HAP-1 (cell line): Measurements from ENCODE around the gene STK17A.
"Not testable (repeated sequence)": the region's sequence is repeated elsewhere in the genome, so short reads cannot be mapped to it uniquely, and the experiment has no call there.

ENCODE experiments used
- DNase-seq, 2 experiments: peaks; one replicate each; pipeline ENCODE4 v3.0.0-alpha.2; 2016 to 2020; ENCODE audit warnings: low spot score in 2 of 2
- H3K27me3 ChIP-seq: fragments of 250-450 bp; sonication (Bioruptor Pico); 2 replicates; pipeline ENCODE4 v1.5.1; 2020; ENCODE audit warnings: low read depth, mild to moderate bottlenecking, moderate library complexity
- H3K36me3 ChIP-seq: fragments of 250-450 bp; sonication (Bioruptor Pico); replicated peaks from 2 replicates; pipeline ENCODE4 v1.5.1; 2020; ENCODE audit warnings: mild to moderate bottlenecking
- H3K4me1 ChIP-seq: fragments of 250-450 bp; sonication (Bioruptor Pico); 2 replicates; pipeline ENCODE4 v1.5.1; 2020; ENCODE audit warnings: mild to moderate bottlenecking
- H3K4me3 ChIP-seq: fragments of 250-450 bp; sonication (Bioruptor Pico); 2 replicates; pipeline ENCODE4 v1.5.1; 2020; ENCODE audit warnings: mild to moderate bottlenecking, moderate library complexity
- H3K9me3 ChIP-seq: fragments of 250-450 bp; sonication (Bioruptor Pico); 2 replicates; pipeline ENCODE4 v1.5.1; 2020; ENCODE audit warnings: mild to moderate bottlenecking, moderate library complexity
- in situ Hi-C: fragments of 300-500 bp; cut with MboI; formaldehyde crosslinking; loops from 3 replicates; pipeline ENCODE4 v1.14.3; 2020; ENCODE audit warnings: low sequenced_read_pairs, inconsistent platforms, mixed read lengths

The STK17A gene

DNA sequence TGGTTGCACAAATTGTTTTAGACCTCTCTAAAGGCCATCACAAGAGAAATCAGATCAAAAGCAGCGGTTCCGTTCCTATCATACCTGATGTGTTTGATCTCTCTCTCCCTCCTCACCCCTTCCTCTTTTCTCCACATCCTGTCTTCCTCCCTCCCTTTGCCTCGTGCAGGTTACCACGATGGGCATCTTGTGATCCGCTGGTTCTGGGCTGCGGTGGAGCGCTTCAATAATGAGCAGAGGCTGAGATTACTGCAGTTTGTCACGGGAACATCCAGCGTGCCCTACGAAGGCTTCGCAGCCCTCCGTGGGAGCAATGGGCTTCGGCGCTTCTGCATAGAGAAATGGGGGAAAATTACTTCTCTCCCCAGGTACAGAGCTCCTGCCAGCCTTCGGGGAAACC is 28.5 kb upstream of the STK17A start:
- in situ Hi-C loops = no loop called here
- no peak for DNase-seq
- Histone ChIP-seq H3K9me3 (no peaks in the 10 kb centered on the region), H3K4me1 (no peaks in the 10 kb centered on the region), H3K4me3 (no peak overlapping the region), H3K36me3 (no peaks in the 10 kb centered on the region), H3K27me3 (peaks cover 9% of the 10 kb centered on the region)

DNA sequence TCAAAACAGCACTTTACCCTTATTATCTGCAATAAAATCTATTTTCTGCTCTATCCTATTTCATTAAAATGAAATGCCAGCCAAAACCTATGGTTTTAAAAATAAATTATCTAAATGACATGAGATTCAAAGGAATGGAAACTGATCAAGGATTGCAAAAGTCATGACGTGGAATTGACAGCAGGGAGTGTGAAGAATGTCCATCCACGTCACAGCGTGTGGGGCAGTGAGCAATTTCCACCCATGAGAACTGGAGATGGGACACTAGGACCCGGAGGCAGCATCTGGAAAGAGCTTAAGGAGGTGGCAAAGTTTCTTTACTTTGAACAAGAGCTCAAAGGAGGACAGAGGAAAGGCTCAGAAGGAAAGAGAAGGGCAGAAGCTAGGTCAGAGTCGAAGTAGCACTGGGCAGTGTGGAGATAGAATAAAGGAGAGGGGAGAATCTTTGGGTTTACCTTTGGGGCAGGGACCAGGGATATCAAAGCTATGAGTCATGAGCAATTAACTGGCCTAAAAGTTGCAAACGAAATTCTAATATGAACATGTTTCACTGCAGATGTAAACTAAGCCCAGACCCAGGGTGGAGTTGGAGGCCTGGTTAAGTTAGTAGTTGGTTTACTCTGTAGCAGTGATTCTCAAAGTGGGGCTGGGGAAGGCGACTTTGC is 24.9 kb upstream of the STK17A start:
- in situ Hi-C loops = no loop called here
- no peaks in the 10 kb centered on the region for H3K9me3 ChIP-seq
- H3K27me3 ChIP-seq = peaks cover 9% of the 10 kb centered on the region
- no peaks in the 10 kb centered on the region for H3K4me1 ChIP-seq
- DNase-seq = no peak
- H3K36me3 ChIP-seq = no peaks in the 10 kb centered on the region
- H3K4me3 ChIP-seq = no peak overlapping the region

DNA sequence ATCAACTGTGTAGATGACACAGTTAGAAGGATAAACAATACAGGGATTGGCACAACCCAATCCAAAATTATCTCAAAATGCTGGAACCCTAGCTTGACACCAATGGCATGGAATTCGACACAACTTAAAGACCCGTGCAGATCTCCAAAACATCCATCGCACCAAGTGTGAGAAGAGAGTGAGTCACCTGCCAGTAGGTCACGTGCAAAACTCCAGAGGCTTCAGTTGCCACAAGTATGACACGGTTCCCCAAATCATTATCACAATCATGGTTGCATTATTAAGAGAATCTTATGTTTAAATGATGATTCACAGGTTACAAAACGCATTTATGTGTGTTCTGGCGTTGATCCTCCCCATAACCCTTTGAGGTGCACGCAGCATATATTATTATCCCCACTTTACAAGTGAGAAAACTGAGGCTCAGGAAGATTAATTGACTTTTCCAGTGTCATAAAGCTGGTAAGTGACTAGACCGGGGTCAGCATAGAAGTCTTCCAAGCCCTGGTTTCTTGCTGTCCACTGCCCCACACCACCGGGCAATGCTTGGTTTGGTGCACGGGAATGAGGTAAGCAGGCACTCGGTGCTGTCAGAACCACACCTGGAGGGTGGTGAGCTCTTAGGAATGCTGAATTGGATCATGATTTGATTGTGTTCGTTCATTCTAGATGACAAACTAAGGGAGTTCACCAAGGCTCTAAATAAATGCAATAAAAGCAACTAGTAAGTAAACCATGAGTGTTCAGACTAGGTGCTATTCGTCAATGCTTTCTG is 23.6 kb upstream of the STK17A start:
- H3K9me3 ChIP-seq = no peaks in the 10 kb centered on the region
- H3K36me3 ChIP-seq = no peaks in the 10 kb centered on the region
- no peak overlapping the region for H3K4me3 ChIP-seq
- peaks cover 9% of the 10 kb centered on the region for H3K27me3 ChIP-seq
- no peaks in the 10 kb centered on the region for H3K4me1 ChIP-seq
- no peak for DNase-seq
- in situ Hi-C loops = no loop called here

DNA sequence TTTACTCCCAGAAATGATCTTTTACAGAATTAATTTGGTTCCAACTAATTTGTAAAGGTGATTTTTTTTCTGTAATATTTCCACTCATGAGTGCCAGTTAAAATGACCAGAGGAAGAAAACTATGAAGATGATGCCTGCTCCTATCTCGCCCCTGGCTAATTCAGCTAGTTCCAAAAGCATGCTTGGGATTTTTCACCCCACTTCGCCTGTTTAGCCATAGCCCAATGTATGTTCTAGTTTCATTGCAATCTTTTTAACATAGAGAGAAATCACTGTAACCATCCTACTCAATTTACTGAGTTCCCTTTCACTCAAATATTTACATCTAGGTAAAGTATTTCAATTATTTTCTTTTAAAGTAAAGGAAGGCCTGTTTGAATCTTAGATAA is 23.0 kb upstream of the STK17A start:
- no peaks in the 10 kb centered on the region for H3K4me1 ChIP-seq
- H3K9me3 ChIP-seq = no peaks in the 10 kb centered on the region
- H3K36me3 ChIP-seq = no peaks in the 10 kb centered on the region
- no peak for DNase-seq
- peaks cover 13% of the 10 kb centered on the region for H3K27me3 ChIP-seq
- H3K4me3 ChIP-seq = no peak overlapping the region
- in situ Hi-C loops = no loop called here

DNA sequence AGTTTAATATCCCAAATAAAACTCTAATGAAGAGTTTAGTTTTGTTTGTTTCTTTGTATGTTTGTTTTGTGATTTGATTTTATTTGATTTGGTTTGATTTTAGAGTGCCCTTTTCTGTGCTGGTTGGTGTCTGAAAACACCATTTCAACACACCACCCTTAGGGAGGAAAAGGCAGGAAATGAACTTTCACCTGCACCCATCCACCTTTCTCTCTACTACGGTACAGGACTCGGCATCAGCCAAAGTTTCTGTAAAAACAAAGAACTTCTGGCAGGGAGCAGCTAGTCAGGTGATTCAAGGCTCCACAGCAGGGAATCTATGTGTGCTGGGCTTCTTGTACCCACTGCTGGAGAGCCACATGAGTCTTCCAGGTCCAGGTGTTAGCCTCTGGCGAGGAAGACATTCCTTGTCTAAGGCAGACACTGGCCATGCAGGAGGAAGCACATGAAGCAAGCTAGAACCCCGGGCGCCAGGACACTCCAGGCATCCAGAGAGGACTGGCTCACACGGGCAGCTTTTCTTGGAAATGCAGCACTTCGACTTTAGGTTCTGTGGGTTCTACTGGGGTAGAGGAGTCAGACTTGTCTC is 22.1 kb upstream of the STK17A start:
- Histone ChIP-seq H3K4me1 (no peaks in the 10 kb centered on the region), H3K27me3 (peaks cover 10% of the 10 kb centered on the region), H3K36me3 (no peaks in the 10 kb centered on the region), H3K9me3 (no peaks in the 10 kb centered on the region), H3K4me3 (no peak overlapping the region)
- DNase-seq = no peak
- in situ Hi-C loops = no loop called here

DNA sequence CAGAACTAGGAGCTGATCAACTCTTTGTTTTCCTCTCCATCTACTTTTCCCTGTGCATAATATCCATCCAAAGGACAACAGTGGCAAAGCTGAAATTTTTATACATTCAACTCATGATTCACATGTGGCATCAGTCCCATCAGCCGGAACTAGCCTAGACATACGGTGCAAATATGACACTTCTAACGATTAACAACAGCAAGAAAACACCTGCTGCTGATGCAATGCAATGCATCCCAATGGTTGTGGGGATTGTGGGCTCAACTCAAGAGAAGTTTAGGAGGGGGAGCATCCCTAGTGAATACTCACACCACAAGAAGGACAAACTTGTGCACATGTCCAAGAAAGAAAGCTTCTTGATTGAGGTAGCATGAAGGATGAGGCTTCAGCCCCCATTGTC is 20.5 kb upstream of the STK17A start:
- no peak overlapping the region for H3K4me3 ChIP-seq
- no peaks in the 10 kb centered on the region for H3K36me3 ChIP-seq
- H3K4me1 ChIP-seq = no peaks in the 10 kb centered on the region
- DNase-seq = no peak
- H3K27me3 ChIP-seq = peaks cover 10% of the 10 kb centered on the region
- in situ Hi-C loops = no loop called here
- no peaks in the 10 kb centered on the region for H3K9me3 ChIP-seq

DNA sequence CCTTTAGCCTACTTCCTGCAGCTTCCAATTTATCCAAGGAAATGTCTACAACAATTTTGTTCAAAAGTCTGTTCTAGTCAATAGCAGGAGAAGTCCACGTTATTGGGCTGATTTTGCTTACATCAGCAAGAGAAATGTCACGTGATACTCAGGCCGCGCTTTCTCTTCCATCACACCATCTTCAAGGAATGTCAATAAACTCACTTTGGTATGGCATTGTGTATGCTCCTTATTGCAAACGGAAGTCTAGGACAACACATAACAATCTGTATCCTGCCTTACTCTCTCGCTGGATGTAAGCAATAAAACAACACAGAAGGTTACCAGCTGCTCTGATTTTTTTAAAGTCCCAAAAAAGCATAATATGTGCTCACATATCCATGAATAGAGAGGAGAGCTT is 17.1 kb upstream of the STK17A start:
- DNase-seq = no peak
- in situ Hi-C loops = no loop called here
- Histone ChIP-seq H3K4me1 (no peaks in the 10 kb centered on the region), H3K4me3 (no peak overlapping the region), H3K9me3 (no peaks in the 10 kb centered on the region), H3K27me3 (peaks cover 10% of the 10 kb centered on the region), H3K36me3 (no peaks in the 10 kb centered on the region)

DNA sequence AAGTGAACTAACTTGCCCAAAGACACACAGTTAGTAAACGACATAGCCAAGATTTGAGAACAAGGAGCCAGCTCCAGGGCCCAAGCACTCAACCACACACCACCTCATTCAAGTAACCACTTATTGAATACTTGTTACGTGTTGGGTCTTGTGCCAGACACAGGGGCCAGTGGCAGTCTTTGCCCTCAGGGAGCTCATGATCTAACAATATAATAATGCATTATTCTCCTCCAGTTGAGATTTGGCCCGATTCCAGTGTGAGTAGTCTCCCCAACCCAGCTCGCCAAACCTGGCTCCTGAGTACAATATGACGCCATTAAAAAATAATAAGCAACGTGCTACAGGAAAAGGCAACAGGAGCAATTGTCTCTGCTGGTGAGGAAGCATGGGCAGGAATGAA is 14.4 kb upstream of the STK17A start:
- no peaks in the 10 kb centered on the region for H3K36me3 ChIP-seq
- H3K27me3 ChIP-seq = peaks cover 10% of the 10 kb centered on the region
- DNase-seq = no peak

DNA sequence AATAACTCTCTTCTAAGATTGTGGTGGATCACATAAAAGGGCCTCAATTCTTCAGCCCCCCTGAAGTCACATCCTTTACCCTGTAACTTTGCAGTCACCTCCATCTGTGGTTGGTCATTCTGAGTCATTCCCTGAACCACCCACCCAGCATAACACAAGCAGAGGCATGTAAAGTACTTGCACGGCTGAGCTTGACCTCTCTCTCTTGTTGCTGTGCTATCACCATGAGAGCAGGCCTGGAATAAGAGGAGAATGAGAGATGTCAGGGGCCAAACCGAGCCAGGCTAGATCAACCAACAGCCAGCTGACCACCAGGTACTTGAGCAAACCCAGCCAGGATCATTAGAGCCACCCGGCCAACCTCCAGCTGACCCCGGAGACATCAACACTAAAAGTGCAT is 13.5 kb upstream of the STK17A start:
- Histone ChIP-seq H3K9me3 (no peaks in the 10 kb centered on the region), H3K4me3 (no peak overlapping the region), H3K27me3 (peaks cover 7% of the 10 kb centered on the region), H3K36me3 (no peaks in the 10 kb centered on the region), H3K4me1 (no peaks in the 10 kb centered on the region)
- no peak for DNase-seq
- in situ Hi-C loops = no loop called here

More for the DNA sequence above, 14.4 kb upstream of the STK17A start:
- in situ Hi-C loops = no loop called here
- Histone ChIP-seq H3K9me3 (no peaks in the 10 kb centered on the region), H3K4me3 (no peak overlapping the region), H3K4me1 (no peaks in the 10 kb centered on the region)

DNA sequence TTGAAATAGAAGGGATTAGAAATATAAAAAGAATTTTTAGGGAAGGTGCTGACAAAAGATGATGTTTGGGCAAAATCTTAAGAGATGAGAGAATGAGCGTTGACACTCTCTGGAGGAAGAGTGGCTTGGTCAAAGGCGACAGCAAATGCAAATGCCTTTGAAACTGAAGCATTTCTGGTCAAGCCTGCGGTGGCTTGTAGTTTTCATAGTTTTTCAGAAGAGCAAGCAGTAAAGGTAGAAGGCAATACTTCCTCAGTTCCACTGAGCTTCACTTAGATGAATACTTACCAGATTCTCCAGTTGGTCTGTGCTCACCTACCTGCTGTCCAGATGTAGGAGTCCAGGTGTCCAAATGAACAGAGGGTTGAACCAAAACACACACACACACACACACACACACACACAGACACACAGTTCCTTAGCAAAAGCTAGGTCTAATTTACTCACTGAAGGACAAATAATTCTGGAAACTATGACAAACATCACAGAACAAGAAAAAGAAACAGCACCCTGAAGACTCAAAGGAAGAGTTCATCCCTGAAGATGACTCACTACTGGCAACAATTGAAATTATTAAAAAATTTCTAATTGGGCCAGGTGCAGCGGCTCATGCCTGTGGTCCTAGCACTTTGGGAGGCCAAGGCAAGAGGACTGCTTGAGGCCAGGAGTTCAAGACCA is 12.1 kb upstream of the STK17A start:
- no peak for DNase-seq
- H3K9me3 ChIP-seq = no peaks in the 10 kb centered on the region
- no peaks in the 10 kb centered on the region for H3K4me1 ChIP-seq
- no peak overlapping the region for H3K4me3 ChIP-seq
- in situ Hi-C loops = no loop called here
- no peaks in the 10 kb centered on the region for H3K36me3 ChIP-seq
- no peaks in the 10 kb centered on the region; the same call in 1 of the 2 replicates for H3K27me3 ChIP-seq

DNA sequence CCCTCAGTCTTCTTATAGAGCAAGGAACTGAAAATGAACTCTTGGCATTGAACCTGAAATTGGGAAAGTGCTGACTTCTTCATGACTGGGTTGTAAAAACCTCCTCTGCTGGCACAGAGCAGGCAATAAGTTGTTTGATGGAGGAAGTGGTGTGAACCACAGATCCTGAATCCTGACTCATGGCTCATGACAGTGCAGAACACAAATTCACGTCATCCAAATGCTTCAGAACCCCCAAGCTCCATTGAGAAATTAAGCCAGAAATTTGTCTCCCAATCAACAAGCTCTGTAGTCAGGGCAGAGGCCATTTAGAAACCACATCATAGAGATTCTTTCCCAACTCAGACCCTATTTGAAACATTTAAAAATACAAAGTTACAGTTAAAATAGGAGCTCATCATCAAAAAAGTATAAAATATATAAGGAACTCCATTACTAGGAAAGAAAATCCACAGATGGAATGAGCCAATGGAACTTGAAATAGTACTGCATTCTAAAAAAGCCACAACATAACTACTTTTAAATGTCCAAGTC is 10.3 kb upstream of the STK17A start:
- Histone ChIP-seq H3K4me3 (no peak overlapping the region), H3K27me3 (no peaks in the 10 kb centered on the region; the same call in 1 of the 2 replicates), H3K4me1 (peaks cover 1% of the 10 kb centered on the region; the same call in 1 of the 2 replicates), H3K9me3 (no peaks in the 10 kb centered on the region), H3K36me3 (no peaks in the 10 kb centered on the region)
- in situ Hi-C loops = no loop called here
- DNase-seq = no peak

DNA sequence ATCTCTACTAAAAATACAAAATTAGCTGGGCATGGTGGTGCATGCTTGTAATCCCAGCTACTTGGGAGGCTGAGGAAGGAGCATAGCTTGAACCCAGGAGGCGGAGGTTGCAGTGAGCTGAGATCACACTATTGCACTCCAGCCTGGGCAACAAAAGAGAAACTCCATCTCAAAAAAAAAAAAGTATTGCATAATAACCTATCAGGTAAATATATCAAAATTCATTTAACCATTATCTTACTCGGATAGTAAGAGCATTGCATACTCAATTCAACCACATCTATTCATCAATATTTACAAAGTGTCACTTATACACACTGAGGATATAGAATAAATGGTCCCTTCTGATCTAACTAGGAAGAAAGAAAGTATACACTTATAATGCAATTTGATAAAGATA is 9.1 kb upstream of the STK17A start:
- H3K4me3 ChIP-seq, H3K9me3 ChIP-seq, in situ Hi-C loops, H3K27me3 ChIP-seq, H3K36me3 ChIP-seq, DNase-seq, H3K4me1 ChIP-seq: not testable (repeated sequence)

DNA sequence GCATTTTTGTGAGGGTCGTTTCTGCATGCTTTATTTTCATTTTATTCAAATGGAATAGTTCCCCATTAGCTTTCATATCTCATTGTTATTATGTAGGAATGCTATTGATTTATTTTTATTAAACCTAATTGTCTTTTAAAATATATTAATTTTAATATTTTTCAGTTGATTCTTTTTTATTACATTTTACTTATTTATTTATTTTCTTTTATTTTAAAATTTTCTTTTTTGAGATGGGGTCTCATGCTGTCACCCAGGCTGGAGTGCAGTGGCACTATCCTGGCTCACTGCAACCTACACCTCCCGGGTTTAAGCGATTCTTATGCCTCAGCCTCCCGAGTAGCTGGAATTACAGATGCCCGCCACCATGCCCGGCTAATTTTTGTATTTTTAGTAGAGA is 7.4 kb upstream of the STK17A start:
- in situ Hi-C loops = loop anchor here (25.0 kb wide), 1 partner anchor 262 kb away; no protein-coding TSS in a partner anchor
- no peaks in the 10 kb centered on the region for H3K9me3 ChIP-seq
- no peak for DNase-seq
- no peak overlapping the region for H3K4me3 ChIP-seq
- no peaks in the 10 kb centered on the region for H3K36me3 ChIP-seq
- peaks cover 3% of the 10 kb centered on the region for H3K27me3 ChIP-seq
- H3K4me1 ChIP-seq = peaks cover 2% of the 10 kb centered on the region; the same call in 1 of the 2 replicates
